WTC11 (cell line): ENCODE data around the gene PCDHA3. TPM values are rescaled to one million over a fixed set of nuclear protein-coding genes. Genes with fewer than 3 reads are reported as not detected.
"Not testable (repeated sequence)": the region's sequence is repeated elsewhere in the genome, so short reads cannot be mapped to it uniquely, and the experiment has no call there.

Experiments
- ATAC-seq: fragments of 200-7000 bp; cut with Tn5 transposase; 2 replicates; pipeline ENCODE4 v1.10.0; 2021; ENCODE audit warnings: mild to moderate bottlenecking, moderate library complexity
- CTCF ChIA-PET: fragments of 300-600 bp; sonication (Branson Sonifier 250); formaldehyde crosslinking; loops from one replicate; lab custom pipeline; 2021; ENCODE audit warnings: antibody characterized with exemption; lab: Charles Lee
- POLR2A ChIA-PET: fragments of 350-600 bp; sonication (Branson Sonifier 250); formaldehyde crosslinking; loops from one replicate; lab custom pipeline; 2021; ENCODE audit warnings: antibody characterized with exemption; lab: Charles Lee
- DNase-seq: peaks from one replicate; pipeline ENCODE4 v3.0.0; 2021; ENCODE audit warnings: low spot score
- H3K27ac Mint-ChIP-seq: 2 replicates; pipeline ENCODE4 v1.8.0; 2021; ENCODE audit warnings: mixed read lengths
- H3K27me3 Mint-ChIP-seq: 2 replicates; pipeline ENCODE4 v1.8.0; 2021; ENCODE audit warnings: low read depth, mild to moderate bottlenecking, moderate library complexity, mixed read lengths
- H3K36me3 Mint-ChIP-seq: 2 replicates; pipeline ENCODE4 v1.8.0; 2021; ENCODE audit warnings: mixed read lengths
- H3K4me1 Mint-ChIP-seq: 2 replicates; pipeline ENCODE4 v1.8.0; 2022; ENCODE audit warnings: mixed read lengths
- H3K4me3 Mint-ChIP-seq: 2 replicates; pipeline ENCODE4 v1.8.0; 2021; ENCODE audit warnings: mild to moderate bottlenecking, moderate library complexity, mixed read lengths
- H3K9me3 Mint-ChIP-seq: 2 replicates; pipeline ENCODE4 v1.8.0; 2021; ENCODE audit warnings: mixed read lengths
- ARID4B ChIP-seq: sonication (generic); formaldehyde crosslinking; IDR thresholded peaks from 2 replicates; pipeline ENCODE4 v1.8.0; 2023; ENCODE audit warnings: missing genetic modification reagents, mild to moderate bottlenecking, borderline replicate concordance
- ERG ChIP-seq: fragments of 250-450 bp; sonication (Bioruptor Pico); IDR thresholded peaks from 2 replicates; pipeline ENCODE4 v1.8.0; 2021; ENCODE audit warnings: mild to moderate bottlenecking
- GABPB1 ChIP-seq: sonication (generic); formaldehyde crosslinking; IDR thresholded peaks from 2 replicates; pipeline ENCODE4 v1.8.1; 2023; ENCODE audit warnings: mild to moderate bottlenecking, missing genetic modification reagents
- IRF2 ChIP-seq: sonication (generic); formaldehyde crosslinking; IDR thresholded peaks from 2 replicates; pipeline ENCODE4 v1.8.0; 2022; ENCODE audit warnings: low read depth, missing genetic modification reagents, borderline replicate concordance
- MAX ChIP-seq: sonication (generic); formaldehyde crosslinking; IDR thresholded peaks from 2 replicates; pipeline ENCODE4 v1.8.0; 2022; ENCODE audit warnings: mild to moderate bottlenecking, missing genetic modification reagents
- MLX ChIP-seq: sonication (generic); formaldehyde crosslinking; IDR thresholded peaks from 2 replicates; pipeline ENCODE4 v1.8.1; 2023; ENCODE audit warnings: mild to moderate bottlenecking, missing genetic modification reagents, moderate library complexity
- PREB ChIP-seq: sonication (generic); formaldehyde crosslinking; IDR thresholded peaks from 2 replicates; pipeline ENCODE4 v1.8.1; 2022; ENCODE audit warnings: mild to moderate bottlenecking, missing genetic modification reagents, moderate library complexity, borderline replicate concordance
- RELA ChIP-seq: sonication (generic); formaldehyde crosslinking; IDR thresholded peaks from 2 replicates; pipeline ENCODE4 v1.8.1; 2022; ENCODE audit warnings: missing genetic modification reagents, mild to moderate bottlenecking, borderline replicate concordance
- RORB ChIP-seq: fragments of 250-450 bp; sonication (Bioruptor Pico); IDR thresholded peaks from 2 replicates; pipeline ENCODE4 v1.9.0; 2021; ENCODE audit warnings: mild to moderate bottlenecking
- ZNF219 ChIP-seq: sonication (generic); formaldehyde crosslinking; IDR thresholded peaks from 2 replicates; pipeline ENCODE4 v1.8.0; 2023; ENCODE audit warnings: missing genetic modification reagents, mild to moderate bottlenecking, borderline replicate concordance
- ZNF512 ChIP-seq: sonication (generic); formaldehyde crosslinking; IDR thresholded peaks from 2 replicates; pipeline ENCODE4 v1.8.1; 2022; ENCODE audit warnings: missing genetic modification reagents, borderline replicate concordance
- ZNF532 ChIP-seq: fragments of 250-450 bp; sonication (Bioruptor Pico); IDR thresholded peaks from 2 replicates; pipeline ENCODE4 v1.9.0; 2021; ENCODE audit warnings: mild to moderate bottlenecking, borderline replicate concordance
- total RNA-seq: library from RNA; stranded (reverse); gene quantifications from 3 replicates; pipeline ENCODE4 v1.2.3, GENCODE V29; 2021

The PCDHA3 gene
- total RNA-seq, 1 experiment from 2014 or later: 3.4 TPM

- H3K27me3 Mint-ChIP-seq: no peaks in the 10 kb centered on the region
- H3K4me3 Mint-ChIP-seq: peak overlapping the region; percentile 87
- peak; percentile 88 for ATAC-seq
- peaks cover 11% of the 10 kb centered on the region for H3K36me3 Mint-ChIP-seq
- 0 out of 2 replicates have a peak overlapping the region, but pooled peaks have one; percentile 27 for H3K27ac Mint-ChIP-seq
- CTCF ChIA-PET: interaction anchor here (0.6 to 4.2 kb wide), 26 partner anchors 10 to 296 kb away, joined by 3 to 91 read pairs (median 5); partner anchors contain the start of genes EIF4EBP3, PCDHA1, PCDHA10 and PCDHA11
- DNase-seq: no peak
- TF ChIP-seq ARID4B (CRISPR knock-in tag): no peak
- TF ChIP-seq MAX: peak; percentile 23; the same call in 1 of the 2 replicates
- no peak for TF ChIP-seq MLX (CRISPR knock-in tag)
- no peaks in the 10 kb centered on the region for H3K9me3 Mint-ChIP-seq
- POLR2A ChIA-PET: no interaction called here
- peaks cover 4% of the 10 kb centered on the region; the same call in 1 of the 2 replicates for H3K4me1 Mint-ChIP-seq
Observed at GRCh38 chr5:140795259-140795641, 5.6 kb upstream of the PCDHA3 start.

GRCh38 chr5:140796072-140796717 is 4.7 kb upstream of the PCDHA3 start:
- peaks cover 11% of the 10 kb centered on the region for H3K36me3 Mint-ChIP-seq
- H3K27ac Mint-ChIP-seq, DNase-seq, H3K4me1 Mint-ChIP-seq, ATAC-seq, H3K9me3 Mint-ChIP-seq, POLR2A ChIA-PET, H3K27me3 Mint-ChIP-seq, H3K4me3 Mint-ChIP-seq: not testable (repeated sequence)
- TF ChIP-seq ZNF219 (CRISPR knock-in tag) (0 out of 2 replicates have a peak, but pooled peaks have one; percentile 28), RELA (CRISPR knock-in tag) (0 out of 2 replicates have a peak, but pooled peaks have one; percentile 39)
- CTCF ChIA-PET: interaction anchor here (0.7 to 4.2 kb wide), 9 partner anchors 10 to 255 kb away, joined by 3 to 91 read pairs (median 9); partner anchors contain the start of genes PCDHA1, PCDHA4, PCDHA6 and PCDHA7

- H3K9me3 Mint-ChIP-seq: peaks cover 2% of the 10 kb centered on the region
- ATAC-seq (no peak), DNase-seq (no peak)
- peaks cover 14% of the 10 kb centered on the region for H3K36me3 Mint-ChIP-seq
- H3K4me3 Mint-ChIP-seq: no peak overlapping the region
- peaks cover 4% of the 10 kb centered on the region; the same call in 1 of the 2 replicates for H3K4me1 Mint-ChIP-seq
- ChIA-PET CTCF (interaction anchor here (3.1 to 4.2 kb wide), 3 partner anchors 10 to 45 kb away, joined by 28 to 91 read pairs (median 48); partner anchors contain the start of genes PCDHA1, PCDHA4 and PCDHA8), POLR2A (no interaction called here)
- H3K27me3 Mint-ChIP-seq: no peaks in the 10 kb centered on the region
- H3K27ac Mint-ChIP-seq: no peak overlapping the region
- TF ChIP-seq ZNF512 (CRISPR knock-in tag) (no peak), RORB (CRISPR knock-in tag) (no peak), ZNF532 (CRISPR knock-in tag) (no peak), IRF2 (no peak), ERG (CRISPR knock-in tag) (no peak), GABPB1 (CRISPR knock-in tag) (no peak), PREB (no peak)
Observed at GRCh38 chr5:140796718-140797095, 4.2 kb upstream of the PCDHA3 start.
